GM12872 (cell line): ENCODE data around the gene PITPNB.

Experiments used
- TF ChIP-seq, protein P1 (sequence below): IDR thresholded peaks from 3 replicates; pipeline ENCODE4 v1.5.1; 2011; ENCODE audit warnings: low read depth, mild to moderate bottlenecking, low read length, moderate library complexity; ENCODE audit not compliant: insufficient read depth

Gene PITPNB

DNA sequence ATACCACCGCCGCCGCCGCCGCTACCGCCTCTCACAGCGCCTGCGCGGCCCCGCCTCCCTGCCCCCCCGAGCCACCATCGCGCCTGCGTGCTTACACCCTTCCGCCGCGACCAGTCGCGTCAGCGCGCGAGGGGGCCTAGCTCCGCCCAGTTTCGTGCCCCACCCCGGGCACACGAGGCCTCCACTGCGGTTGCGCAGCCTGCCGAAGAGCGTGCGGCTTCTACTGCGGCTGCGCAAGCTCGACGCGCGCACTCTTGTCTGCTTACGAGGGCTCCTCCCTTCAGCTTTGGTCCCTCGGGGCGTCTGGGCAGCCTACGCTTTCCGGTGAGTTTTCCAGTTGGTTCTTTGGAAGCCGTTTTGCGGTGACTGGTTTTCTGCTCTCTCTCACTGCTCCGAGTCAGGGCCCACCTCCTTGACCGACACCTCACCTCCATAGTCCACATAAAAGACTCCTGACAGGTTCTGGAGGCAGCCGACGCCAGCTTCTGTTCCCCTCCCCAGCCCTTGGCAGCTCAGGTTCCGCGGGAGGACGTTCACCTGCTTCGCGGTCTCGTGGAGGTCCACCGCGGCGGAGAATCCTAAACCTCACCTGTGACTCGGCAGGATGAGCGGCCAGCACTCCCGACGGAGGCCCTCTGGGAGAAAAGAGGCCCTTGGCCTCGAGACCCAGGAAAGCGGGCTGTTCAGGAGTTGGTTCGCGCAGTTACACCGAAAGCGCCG lies at the start of gene PITPNB:
TSS of gene PITPNB (minus strand) at position 35 of the 720 bp plus-strand sequence. CDS start 65 bp downstream, outside the sequence.
- TF ChIP-seq, protein P1, sequence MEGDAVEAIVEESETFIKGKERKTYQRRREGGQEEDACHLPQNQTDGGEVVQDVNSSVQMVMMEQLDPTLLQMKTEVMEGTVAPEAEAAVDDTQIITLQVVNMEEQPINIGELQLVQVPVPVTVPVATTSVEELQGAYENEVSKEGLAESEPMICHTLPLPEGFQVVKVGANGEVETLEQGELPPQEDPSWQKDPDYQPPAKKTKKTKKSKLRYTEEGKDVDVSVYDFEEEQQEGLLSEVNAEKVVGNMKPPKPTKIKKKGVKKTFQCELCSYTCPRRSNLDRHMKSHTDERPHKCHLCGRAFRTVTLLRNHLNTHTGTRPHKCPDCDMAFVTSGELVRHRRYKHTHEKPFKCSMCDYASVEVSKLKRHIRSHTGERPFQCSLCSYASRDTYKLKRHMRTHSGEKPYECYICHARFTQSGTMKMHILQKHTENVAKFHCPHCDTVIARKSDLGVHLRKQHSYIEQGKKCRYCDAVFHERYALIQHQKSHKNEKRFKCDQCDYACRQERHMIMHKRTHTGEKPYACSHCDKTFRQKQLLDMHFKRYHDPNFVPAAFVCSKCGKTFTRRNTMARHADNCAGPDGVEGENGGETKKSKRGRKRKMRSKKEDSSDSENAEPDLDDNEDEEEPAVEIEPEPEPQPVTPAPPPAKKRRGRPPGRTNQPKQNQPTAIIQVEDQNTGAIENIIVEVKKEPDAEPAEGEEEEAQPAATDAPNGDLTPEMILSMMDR: no peak

DNA sequence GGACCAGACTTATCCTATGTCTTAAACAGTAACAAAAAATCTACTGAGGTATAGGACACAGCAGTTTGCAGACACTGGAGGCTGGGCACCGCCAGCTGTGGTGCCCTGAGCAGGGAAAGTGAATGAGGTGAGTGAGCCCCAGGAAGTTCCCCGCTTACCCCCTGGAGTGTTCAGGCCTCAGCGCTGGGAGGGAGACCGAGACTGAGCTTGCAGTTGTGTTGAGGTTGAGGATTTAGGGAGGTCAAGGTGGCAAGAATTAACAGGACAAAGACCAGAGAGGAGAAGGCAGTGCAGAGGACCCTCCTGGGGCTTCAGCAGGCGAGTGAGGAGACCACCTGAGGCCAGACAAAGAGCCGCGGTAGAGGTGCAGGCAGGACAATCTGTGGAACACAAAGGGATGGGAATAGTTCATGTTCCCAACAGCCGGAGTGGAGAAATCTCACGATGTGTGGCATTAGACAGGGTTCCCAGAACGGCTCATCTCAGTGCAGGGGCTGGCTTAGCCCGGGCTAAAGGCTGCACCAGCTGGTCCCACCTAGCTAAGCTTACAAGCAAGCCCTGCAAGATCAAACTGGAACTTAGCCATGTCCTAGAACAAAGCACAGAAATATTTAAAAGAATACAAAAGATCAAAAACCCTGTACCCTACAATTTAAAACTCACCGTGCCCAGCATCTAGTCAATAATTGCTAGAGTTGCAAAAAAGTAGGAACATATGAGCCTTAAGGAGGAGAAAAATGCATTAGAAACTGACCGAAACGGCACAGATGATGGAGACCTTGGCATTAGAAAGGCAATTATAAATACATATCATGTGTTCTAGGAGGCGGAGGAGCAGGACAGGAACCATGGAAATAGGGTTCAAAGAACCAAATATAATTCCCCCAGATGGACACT lies 47.4 kb upstream of the PITPNB start:
- TF ChIP-seq, protein P1: no peak

DNA sequence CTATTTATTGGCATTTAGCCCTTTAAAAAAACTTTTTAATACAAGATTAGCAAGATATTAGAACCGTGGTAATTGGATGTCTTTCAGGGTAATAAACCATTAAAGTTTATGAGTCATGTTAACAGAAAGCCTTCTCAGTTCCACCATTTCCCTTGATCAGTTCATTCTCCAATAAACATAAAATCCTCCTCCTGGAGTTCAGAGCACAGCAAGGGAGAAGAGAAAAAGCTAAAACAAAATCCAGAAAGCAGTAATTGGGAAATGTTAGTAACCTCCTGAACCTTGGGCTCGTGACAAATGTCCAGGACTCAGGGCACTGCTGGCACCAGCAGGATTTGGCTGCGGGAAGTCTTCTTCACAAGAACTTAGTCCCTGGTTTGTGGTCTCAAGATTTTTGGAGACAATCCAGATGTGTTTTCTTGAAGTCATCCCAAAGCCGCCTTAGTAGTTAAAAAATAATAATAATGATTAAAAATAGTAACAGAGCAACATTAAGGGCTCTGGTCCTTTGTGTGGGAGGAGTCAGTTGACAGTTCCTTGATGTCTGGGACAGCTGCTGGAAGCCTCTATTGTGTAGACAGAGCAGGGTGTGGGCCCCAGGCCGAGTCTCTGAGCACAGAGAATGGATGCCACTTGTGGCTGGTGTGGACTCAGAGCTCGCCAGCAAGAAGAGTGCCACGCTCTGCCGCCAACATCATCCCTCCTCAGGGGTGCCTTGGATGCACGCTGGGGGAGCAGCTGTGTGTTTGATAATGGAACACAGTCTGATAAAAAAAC lies 43.4 kb upstream of the PITPNB start:
- TF ChIP-seq, protein P1: no peak

DNA sequence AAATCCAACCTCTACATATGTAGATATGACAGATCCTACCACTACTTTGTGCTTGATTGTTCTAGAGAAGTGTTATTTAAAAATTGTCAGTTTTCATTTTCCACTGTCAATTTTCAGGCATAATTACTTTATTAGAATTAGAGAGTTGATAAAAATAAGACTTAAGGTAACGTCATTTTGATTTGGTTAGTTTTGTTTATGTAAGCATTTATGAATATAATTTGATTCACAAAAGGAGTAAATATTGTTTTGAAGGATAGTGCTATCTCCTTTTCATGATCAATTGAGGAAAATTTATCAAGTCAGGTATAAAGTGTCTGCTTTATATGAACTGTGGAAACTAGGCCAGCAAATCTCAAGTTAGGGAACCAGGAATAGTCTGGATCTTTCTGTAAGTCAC lies 42.6 kb upstream of the PITPNB start:
- TF ChIP-seq, protein P1: no peak

DNA sequence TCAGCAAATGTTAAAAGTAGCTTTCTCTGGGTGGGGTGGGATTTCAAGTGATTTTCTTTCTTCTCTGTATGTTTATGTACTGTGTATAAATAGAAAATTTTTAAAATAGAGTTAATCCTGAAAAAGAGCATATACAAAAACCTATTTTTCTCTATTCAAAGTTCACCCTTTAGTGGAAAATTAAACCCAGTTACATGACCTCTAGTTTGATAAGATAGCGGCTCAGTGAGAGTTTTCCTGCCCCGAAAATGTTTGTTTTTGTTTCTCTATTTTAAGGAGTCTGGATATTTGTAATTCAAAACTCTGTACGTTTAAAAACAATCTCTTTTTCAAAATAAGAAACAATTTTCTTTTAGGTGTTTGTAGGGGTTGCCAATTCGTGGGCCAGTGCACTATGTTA lies 42.1 kb upstream of the PITPNB start:
- TF ChIP-seq, protein P1: no peak

DNA sequence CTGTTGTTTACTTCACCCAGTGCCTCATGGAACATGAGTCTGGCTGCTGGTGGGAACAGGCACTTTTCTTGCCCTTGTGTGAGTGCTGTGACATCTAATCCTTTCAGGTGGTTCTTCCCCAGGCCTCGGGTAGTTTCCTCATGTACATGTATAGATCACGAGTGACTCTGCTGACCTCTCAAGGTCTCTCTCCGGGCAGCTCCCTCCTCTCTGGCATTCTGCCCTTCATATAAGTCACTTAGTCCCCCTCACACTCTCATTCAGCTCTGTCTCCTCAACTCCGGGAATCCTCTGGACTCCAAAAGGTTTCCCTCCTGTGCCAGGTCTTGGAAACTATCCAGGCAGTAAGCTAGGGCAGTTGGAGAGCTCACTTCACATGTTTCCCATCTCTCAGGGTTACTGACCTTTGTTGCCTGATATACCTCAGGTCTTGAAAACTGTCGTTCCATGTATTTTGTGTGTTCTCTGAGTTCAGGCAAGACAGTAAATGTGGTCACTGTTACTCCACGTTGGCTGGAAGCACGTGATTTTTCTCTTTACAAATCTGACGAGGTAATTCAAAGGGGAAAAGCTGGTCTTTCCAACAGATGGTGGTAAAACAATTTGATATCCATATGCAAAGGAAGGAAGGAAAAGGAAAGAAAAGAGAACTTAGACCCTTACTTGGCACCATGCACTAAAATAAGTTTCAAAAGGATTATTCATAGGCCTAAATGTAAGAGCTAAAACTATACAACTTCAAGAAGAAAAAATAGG lies 40.5 kb upstream of the PITPNB start:
- TF ChIP-seq, protein P1: no peak

DNA sequence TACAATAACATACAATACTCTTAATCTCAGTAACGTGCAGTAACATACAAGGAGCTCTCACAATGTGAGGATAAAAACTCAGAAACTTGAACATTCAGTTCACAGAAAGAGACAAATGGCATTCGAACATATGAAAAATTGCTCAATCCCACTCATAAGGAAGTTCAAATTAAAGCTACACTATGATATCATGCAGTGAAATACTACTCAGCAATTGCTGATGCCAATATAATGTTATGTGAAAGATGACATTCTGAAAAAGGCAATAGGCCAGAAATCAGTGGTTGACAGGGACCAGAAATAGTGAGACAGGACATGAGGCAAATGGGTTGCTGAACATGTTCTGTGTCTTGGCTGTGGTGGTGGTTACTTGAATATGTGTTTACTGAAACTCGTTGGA lies 33.7 kb upstream of the PITPNB start:
- TF ChIP-seq, protein P1: no peak
